T-helper 9 cell (primary cell): Measurements from ENCODE around the gene MAGEB6.
"Not testable (repeated sequence)": the region's sequence is repeated elsewhere in the genome, so short reads cannot be mapped to it uniquely, and the experiment has no call there.

Source experiments
- DNase-seq: peaks from one replicate; pipeline ENCODE4 v3.0.0-alpha.2; 2020
- total RNA-seq, 2 donors: gene quantifications; one replicate each; lab custom pipeline; 2026; lab: John Stamatoyannopoulos, UW

The MAGEB6 gene, protein sequence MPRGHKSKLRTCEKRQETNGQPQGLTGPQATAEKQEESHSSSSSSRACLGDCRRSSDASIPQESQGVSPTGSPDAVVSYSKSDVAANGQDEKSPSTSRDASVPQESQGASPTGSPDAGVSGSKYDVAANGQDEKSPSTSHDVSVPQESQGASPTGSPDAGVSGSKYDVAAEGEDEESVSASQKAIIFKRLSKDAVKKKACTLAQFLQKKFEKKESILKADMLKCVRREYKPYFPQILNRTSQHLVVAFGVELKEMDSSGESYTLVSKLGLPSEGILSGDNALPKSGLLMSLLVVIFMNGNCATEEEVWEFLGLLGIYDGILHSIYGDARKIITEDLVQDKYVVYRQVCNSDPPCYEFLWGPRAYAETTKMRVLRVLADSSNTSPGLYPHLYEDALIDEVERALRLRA
- 0 reads per million in 2 donors for total RNA-seq

DNA sequence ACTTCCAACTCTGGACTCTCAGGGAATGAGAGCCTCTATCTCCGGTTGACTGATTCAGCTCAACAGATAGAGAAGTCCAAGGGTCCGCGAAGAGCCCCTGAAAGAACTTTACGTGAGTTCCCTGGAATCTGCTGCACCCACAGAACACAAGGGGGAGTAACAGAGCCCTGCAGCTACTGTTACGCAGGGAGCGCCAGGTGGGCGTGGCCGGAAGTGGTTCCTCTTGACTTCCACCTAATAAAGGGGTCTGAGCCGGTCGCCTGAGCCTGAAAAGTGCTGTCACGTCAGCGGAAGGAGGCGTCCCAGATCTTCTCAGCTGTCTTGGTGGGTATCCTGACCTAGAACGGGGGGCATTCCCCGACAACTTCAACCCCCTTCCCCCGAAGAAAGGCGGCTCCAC is at the start of gene MAGEB6:
Gene MAGEB6 (plus strand): TSS at position 237 of the 400 bp plus-strand sequence. CDS start 1,407 bp downstream, outside the sequence.
- no peak for DNase-seq

DNA sequence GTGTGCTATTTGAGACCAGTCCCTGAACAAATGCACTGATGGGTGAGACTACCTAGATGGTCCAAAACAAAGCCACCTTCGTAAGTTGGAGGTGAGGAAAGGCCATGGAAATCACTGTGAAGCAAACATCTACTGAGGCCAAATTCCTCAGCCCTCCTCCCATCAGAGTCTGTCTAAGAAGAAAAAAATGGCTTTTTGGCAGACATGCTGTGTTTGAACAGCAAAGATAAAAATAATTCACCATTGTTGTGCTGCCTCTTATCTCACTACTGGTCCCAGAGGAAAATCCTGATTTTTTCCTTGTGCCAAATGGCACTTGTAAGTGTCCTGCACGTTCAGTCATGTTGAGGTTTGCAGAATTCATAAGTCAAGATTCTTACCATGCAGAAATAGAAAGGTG is 46.2 kb upstream of the MAGEB6 start:
- DNase-seq, result no peak

GRCh38 chrX:26160301-26160700 is 31.9 kb upstream of the MAGEB6 start, which contains the start of gene MAGEB6B:
Gene MAGEB6B, plus strand, starts transcription at chrX:26160601. Its CDS starts 0 bp downstream, at chrX:26160601.
- DNase-seq, result no peak

DNA sequence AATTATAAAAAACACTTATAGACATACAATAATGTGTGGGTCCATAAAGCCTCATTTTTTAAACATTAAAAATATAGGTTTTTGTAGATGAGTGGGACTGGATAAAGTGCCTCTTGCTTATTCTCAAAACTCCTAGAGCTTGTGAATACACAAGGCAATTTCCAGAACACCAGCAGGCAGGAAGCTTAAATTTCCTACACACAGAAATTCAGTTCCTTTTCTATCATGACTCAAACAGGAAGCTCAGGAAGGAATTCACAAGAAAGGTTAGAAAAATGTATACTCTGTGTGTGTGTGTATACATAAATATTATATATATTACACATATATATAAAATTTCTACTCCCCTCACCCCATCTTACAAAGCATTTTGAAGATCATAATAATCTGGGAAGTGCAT is 11.3 kb downstream of the MAGEB6 start:
- DNase-seq, result no peak

- DNase-seq, result not testable (repeated sequence)
Observed at GRCh38 chrX:26204717-26205116, 12.5 kb downstream of the MAGEB6 start.

DNA sequence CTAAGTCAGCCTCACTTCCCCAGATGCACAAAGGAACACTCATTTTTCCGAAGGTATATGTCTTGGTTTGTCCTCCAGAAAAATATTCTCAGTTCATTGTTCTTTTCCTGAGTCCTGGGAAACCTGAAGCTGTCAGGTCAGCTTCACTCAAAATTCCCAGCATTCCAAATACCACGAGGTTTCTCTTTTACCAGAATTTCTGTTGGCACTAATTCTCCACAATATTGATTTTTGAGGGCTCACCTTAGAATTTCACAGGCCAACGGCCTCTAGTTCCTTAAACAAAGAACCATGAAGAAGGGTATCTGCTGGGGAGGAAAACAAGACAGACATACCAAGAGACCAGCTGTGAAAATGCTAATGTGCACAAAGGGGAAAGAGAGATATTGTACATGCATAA is 15.8 kb downstream of the MAGEB6 start:
- DNase-seq, result no peak

DNA sequence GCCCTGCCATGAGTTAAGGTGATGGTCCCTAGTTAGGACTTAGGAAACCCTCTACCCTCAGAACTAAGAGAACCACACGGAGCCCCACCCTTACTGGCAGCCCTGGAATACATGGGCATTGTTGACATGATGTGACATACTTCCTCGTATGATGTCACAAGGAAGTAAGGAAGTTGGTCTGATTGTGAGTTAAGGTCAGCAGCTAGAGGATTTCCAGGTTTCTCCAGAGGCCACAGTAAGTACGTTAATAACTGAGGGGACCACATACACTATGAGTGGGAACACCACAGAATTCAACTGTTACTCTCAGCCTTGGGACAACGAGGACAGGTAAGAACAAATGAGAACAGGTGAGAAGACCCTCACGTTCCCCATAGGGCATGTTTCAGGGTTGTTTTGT is 23.6 kb downstream of the MAGEB6 start, which contains the start of gene MAGEB5:
Gene MAGEB5 (plus strand): TSS at position 301 of the 400 bp plus-strand sequence. CDS start 1,133 bp downstream, outside the sequence.
- DNase-seq, result no peak

GRCh38 chrX:26219351-26219750 is 27.1 kb downstream of the MAGEB6 start:
- no peak for DNase-seq

DNA sequence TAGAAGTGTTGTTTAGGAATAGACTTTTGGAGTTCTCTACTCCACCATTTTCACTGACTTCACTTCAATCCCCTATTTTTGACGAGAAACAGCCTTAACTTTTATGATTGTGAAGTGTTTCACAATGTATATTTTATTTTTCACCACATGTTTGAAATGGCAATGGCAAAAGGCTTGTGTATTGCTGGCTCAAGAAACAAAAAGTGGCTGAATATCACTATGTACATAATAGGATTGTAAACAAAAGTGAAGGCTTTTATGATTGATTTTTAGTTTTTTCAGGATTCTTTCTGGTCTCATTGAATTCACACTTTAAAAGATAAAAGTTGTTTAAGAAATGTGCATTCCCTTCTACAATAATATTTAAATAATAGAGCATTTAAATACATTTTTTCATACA is 41.9 kb downstream of the MAGEB6 start:
- DNase-seq, result no peak
